Progenitor cell of endocrine pancreas (in vitro differentiated cells): Measurements from ENCODE around the gene SFXN2. TPM values are rescaled to one million over a fixed set of nuclear protein-coding genes. Genes with fewer than 3 reads are reported as not detected.
"Not testable (repeated sequence)": the region's sequence is repeated elsewhere in the genome, so short reads cannot be mapped to it uniquely, and the experiment has no call there.

Experiments used
- DNase-seq: peaks from one replicate; pipeline ENCODE4 v3.0.0; 2021; ENCODE audit warnings: low spot score; ENCODE audit not compliant: unreplicated experiment
- H3K27ac Mint-ChIP-seq: 2 replicates; pipeline ENCODE4 v1.8.0; 2021; ENCODE audit warnings: mild to moderate bottlenecking, moderate library complexity, mixed read lengths
- H3K27me3 Mint-ChIP-seq: 2 replicates; pipeline ENCODE4 v1.8.0; 2021; ENCODE audit warnings: mixed read lengths
- H3K36me3 Mint-ChIP-seq: 2 replicates; pipeline ENCODE4 v1.8.0; 2022; ENCODE audit warnings: mixed read lengths; ENCODE audit not compliant: insufficient read depth
- H3K4me1 Mint-ChIP-seq: 2 replicates; pipeline ENCODE4 v1.8.0; 2021; ENCODE audit warnings: low read depth, mixed read lengths
- H3K4me3 Mint-ChIP-seq: 2 replicates; pipeline ENCODE4 v1.8.0; 2021; ENCODE audit warnings: low read depth, mild to moderate bottlenecking, moderate library complexity, mixed read lengths
- H3K9me3 Mint-ChIP-seq: 2 replicates; pipeline ENCODE4 v1.8.0; 2021; ENCODE audit warnings: low read depth, mixed read lengths
- total RNA-seq: library from RNA; stranded (reverse); gene quantifications from 2 replicates; pipeline ENCODE4 v1.2.1, GENCODE V29; 2021
- TF ChIP-seq, protein P1 (sequence below): fragments of 200-600 bp; sonication (generic); IDR thresholded peaks from one replicate; pipeline ENCODE4 v1.5.0; 2021; ENCODE audit warnings: antibody characterized with exemption, mild to moderate bottlenecking; ENCODE audit not compliant: unreplicated experiment

Gene SFXN2
- total RNA-seq, 1 donor from 2014 or later = 33.9 TPM

DNA sequence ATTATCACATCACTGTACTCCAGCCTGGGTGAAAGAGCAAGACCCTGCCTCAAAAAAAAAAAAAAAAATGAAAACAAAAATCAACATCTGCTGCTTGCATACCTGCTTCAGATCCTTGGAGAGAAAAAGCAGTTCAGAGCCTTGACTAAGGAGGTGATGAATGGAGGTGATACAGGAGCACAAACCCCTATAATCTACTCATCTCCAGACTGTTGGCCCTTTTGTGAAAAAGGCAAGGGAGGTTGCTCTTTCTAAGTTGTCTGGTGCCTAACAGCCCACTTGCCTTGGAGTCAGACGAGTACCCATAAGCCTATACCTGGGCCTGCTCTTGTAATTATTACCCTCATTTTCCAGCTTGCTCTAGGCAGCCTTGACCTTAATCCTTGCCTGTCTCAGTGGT lies 1.4 kb downstream of the SFXN2 start:
- Mint-ChIP-seq H3K4me3 (peak overlapping the region; percentile 85), H3K9me3 (no peaks in the 10 kb centered on the region), H3K36me3 (peaks cover 4% of the 10 kb centered on the region), H3K4me1 (peaks cover 42% of the 10 kb centered on the region), H3K27ac (no peak overlapping the region), H3K27me3 (no peaks in the 10 kb centered on the region)
- TF ChIP-seq, protein P1, sequence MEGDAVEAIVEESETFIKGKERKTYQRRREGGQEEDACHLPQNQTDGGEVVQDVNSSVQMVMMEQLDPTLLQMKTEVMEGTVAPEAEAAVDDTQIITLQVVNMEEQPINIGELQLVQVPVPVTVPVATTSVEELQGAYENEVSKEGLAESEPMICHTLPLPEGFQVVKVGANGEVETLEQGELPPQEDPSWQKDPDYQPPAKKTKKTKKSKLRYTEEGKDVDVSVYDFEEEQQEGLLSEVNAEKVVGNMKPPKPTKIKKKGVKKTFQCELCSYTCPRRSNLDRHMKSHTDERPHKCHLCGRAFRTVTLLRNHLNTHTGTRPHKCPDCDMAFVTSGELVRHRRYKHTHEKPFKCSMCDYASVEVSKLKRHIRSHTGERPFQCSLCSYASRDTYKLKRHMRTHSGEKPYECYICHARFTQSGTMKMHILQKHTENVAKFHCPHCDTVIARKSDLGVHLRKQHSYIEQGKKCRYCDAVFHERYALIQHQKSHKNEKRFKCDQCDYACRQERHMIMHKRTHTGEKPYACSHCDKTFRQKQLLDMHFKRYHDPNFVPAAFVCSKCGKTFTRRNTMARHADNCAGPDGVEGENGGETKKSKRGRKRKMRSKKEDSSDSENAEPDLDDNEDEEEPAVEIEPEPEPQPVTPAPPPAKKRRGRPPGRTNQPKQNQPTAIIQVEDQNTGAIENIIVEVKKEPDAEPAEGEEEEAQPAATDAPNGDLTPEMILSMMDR = no peak
- DNase-seq = no peak

DNA sequence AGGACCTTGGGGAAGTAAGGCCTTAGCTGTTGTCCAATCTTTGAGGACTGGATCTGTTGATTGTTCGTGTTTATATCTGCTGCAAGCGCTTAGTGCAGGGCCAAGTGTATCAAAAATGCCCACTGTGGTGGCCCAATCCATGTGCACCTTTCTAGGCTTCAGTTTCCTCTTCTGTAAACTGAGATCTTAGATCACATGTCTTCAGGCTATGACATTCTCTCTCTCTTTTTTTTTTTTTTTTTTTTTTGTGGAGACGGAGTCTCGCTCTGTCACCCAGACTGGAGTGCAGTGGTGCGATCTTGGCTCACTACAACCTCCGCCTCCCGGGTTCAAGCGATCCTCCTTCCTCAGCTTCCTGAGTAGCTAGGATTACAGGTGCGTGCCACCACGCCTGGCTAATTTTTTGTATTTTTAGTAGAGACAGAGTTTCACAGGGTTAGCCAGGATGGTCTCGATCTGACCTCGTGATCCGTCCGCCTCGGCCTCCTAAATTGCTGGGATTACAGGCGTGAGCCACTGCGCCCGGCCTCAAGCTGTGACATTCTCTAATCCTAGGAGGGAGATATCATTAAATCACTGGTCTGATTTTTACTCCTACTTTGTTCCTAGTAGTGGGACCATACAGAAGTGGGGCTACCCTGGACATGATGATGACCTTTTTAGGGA lies 2.6 kb downstream of the SFXN2 start:
- Mint-ChIP-seq H3K27ac (peak overlapping the region; percentile 9), H3K4me3 (peak overlapping the region; percentile 0), H3K4me1 (peaks cover 45% of the 10 kb centered on the region)
- not testable (repeated sequence) for H3K36me3 Mint-ChIP-seq, DNase-seq, H3K27me3 Mint-ChIP-seq, H3K9me3 Mint-ChIP-seq

DNA sequence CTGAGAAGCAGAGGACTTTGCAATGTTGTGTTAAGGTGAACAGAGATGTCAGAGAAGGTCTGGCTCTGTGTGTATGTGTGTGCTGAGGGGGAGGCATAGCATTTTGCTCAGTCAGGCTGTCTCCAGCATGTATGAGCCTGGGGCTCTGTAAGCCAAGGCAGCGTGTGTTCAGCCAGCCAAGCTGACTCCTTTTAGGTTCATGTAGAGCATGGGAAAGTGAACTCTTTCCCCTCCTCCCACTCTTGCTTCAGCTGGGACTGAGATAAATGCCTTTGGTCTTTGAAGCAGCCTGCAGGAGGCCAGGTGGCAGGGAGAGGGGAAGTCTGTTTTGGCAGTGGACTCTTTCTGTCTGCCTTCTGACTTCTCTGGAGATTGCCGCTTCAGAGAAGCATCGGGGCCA lies 3.8 kb downstream of the SFXN2 start:
- H3K27ac Mint-ChIP-seq = peak overlapping the region; percentile 62
- no peak overlapping the region for H3K4me3 Mint-ChIP-seq
- H3K36me3 Mint-ChIP-seq = peaks cover 6% of the 10 kb centered on the region
- peaks cover 35% of the 10 kb centered on the region for H3K4me1 Mint-ChIP-seq
- no peaks in the 10 kb centered on the region for H3K9me3 Mint-ChIP-seq
- no peaks in the 10 kb centered on the region for H3K27me3 Mint-ChIP-seq
- TF ChIP-seq, protein P1 = no peak
- DNase-seq = no peak

DNA sequence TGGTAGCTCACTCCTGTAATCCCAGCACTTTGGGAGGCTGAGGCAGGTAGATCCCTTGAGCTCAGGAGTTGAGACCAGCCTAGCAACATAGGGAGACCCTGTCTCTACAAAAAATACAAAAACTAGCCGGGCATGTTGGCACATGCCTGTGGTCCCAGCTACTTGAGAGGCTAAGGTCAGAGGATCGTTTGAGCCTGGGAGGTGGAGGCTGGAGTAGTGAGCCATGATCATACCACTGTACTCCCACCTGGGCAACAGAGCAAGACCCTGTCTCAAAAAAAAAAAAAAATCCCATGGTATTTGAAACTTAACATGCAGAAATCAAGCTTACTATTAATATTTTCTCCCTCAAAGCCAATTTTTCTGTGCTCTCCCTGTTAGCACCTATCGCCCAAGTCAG lies 5.9 kb downstream of the SFXN2 start:
- H3K27ac Mint-ChIP-seq = no peak overlapping the region
- DNase-seq = no peak

DNA sequence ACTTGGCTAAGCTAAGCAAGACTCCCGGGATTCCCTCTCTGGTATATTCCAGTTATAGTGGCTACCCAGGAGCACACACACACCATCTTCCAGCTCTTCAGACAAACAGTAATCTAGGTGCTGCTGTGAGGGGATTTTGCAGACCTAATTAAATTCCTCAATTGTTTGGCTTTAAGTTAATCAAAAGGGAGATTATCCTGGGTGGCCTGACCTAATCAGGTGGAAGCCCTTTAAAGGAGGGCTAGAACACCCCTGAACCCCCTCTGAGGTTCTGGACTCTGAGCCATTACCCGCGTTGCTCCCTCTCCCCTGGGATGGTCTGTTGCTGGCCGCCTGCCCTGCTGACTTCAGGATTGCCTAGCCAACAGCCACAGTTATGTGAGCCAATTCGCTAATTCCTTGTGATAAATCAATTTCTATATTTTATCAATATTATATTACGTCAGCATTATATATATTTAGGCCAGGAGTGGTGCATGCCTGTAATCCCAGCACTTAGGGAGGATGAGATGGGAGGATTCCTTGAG lies 6.4 kb downstream of the SFXN2 start:
- H3K4me1 Mint-ChIP-seq = peaks cover 29% of the 10 kb centered on the region
- no peak for DNase-seq
- no peaks in the 10 kb centered on the region for H3K27me3 Mint-ChIP-seq
- H3K4me3 Mint-ChIP-seq = no peak overlapping the region
- no peak overlapping the region for H3K27ac Mint-ChIP-seq
- TF ChIP-seq, protein P1 = no peak
- H3K36me3 Mint-ChIP-seq = peaks cover 15% of the 10 kb centered on the region
- no peaks in the 10 kb centered on the region for H3K9me3 Mint-ChIP-seq

More for the DNA sequence above, 5.9 kb downstream of the SFXN2 start:
- H3K4me3 Mint-ChIP-seq = no peak overlapping the region
- H3K27me3 Mint-ChIP-seq = no peaks in the 10 kb centered on the region
- TF ChIP-seq, protein P1 = no peak
- peaks cover 31% of the 10 kb centered on the region for H3K4me1 Mint-ChIP-seq
- H3K36me3 Mint-ChIP-seq = peaks cover 15% of the 10 kb centered on the region
- H3K9me3 Mint-ChIP-seq = no peaks in the 10 kb centered on the region

DNA sequence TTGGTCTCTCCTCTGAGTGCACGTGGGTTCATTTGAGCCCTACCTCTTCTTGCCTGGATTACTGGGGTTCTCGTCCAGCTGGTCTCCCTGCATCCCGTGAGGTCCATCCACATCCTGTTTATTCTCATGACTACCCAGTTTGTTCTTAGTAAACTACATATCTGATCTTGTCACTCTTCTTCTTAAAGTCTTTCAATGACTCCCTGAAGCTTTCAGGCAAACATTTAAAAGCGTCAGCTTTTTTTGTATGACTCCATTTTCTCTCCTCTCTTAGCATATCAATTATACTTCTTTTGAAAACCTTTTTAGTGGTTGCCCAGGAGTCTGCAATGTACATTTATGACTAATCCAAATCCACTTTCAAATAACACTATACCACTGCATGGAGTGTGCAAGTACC lies 7.5 kb downstream of the SFXN2 start:
- no peaks in the 10 kb centered on the region for H3K27me3 Mint-ChIP-seq
- H3K36me3 Mint-ChIP-seq = peaks cover 15% of the 10 kb centered on the region
- TF ChIP-seq, protein P1 = no peak
- H3K4me1 Mint-ChIP-seq = peaks cover 25% of the 10 kb centered on the region
- no peaks in the 10 kb centered on the region for H3K9me3 Mint-ChIP-seq
- no peak overlapping the region for H3K27ac Mint-ChIP-seq
- no peak overlapping the region for H3K4me3 Mint-ChIP-seq
- DNase-seq = no peak
